ENCODE results near the gene IGSF21.

DNA sequence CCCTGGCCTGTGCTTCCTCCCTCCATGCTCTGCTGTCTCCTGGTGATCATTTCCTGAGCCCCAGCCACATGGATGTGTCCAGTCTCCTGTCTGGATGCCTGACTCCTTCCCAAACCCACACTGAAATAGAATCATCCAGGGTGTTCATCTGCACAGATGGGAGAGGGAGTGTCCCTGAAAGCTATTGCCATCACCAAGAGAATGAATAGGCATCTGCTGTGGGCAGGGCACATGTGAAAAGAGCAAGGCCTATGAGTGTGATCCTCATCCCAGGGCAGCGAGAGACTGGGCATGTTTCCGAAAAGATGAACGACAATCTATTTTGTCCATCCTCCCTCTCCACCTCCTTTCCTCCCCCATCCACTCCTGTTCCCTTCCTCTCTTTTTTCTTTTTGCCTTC, 5.0 kb downstream of the IGSF21 start:
- TF ChIP-seq YY1 (IDR thresholded peaks at IDR 0.05; ENCODE audit: insufficient read depth, insufficient read length) (no peak), ZNF274 (IDR thresholded peaks at IDR 0.05; ENCODE audit: low read depth, low read length) (no peak), SUZ12 (IDR thresholded peaks at IDR 0.05; ENCODE audit: extremely low read depth, insufficient read depth, insufficient read length) (no peak)
